Hematopoietic multipotent progenitor cell (in vitro differentiated cells): ENCODE results near the gene ST7. TPM values are rescaled to one million over a fixed set of nuclear protein-coding genes. Genes with fewer than 3 reads are reported as not detected.
"Not testable (repeated sequence)": the region's sequence is repeated elsewhere in the genome, so short reads cannot be mapped to it uniquely, and the experiment has no call there.

Experiments
- DNase-seq, 3 donors: peaks; one replicate each; pipeline ENCODE4 v3.0.0-alpha.2; 2011 to 2015; ENCODE audit warnings: low read depth in 2 of 3, low spot score in 2 of 3
- total RNA-seq: library from RNA; depleted of rRNA; stranded (reverse); fragments of >200 nt; gene quantifications from one replicate; pipeline ENCODE4 v1.2.3, GENCODE V29; 2012

Gene ST7
- total RNA-seq, 1 donor, result 21.3 TPM

GRCh38 chr7:117245703-117246102, 292.4 kb downstream of the ST7 start:
- not testable (repeated sequence) for DNase-seq

- no peak for DNase-seq
Observed at GRCh38 chr7:117247809-117248208, 294.5 kb downstream of the ST7 start.

GRCh38 chr7:117248829-117249228, 295.5 kb downstream of the ST7 start:
- DNase-seq, result no peak

- no peak for DNase-seq
Observed at GRCh38 chr7:117249696-117250095, 296.4 kb downstream of the ST7 start.

- no peak for DNase-seq
Observed at GRCh38 chr7:117250245-117250644, 296.9 kb downstream of the ST7 start.

GRCh38 chr7:117250801-117251200, 297.5 kb downstream of the ST7 start:
- no peak for DNase-seq

- DNase-seq, result no peak
Observed at GRCh38 chr7:117251687-117252086, 298.4 kb downstream of the ST7 start.

- DNase-seq, result no peak
Observed at GRCh38 chr7:117259615-117260014, 306.3 kb downstream of the ST7 start.

- no peak for DNase-seq
Observed at GRCh38 chr7:117262546-117262945, 309.2 kb downstream of the ST7 start.

- DNase-seq, result no peak
Observed at GRCh38 chr7:117264716-117265115, 311.4 kb downstream of the ST7 start.

- DNase-seq, result no peak
Observed at GRCh38 chr7:117269417-117269816, 316.1 kb downstream of the ST7 start.

- DNase-seq, result no peak
Observed at GRCh38 chr7:117269886-117270285, 316.6 kb downstream of the ST7 start.

- DNase-seq, result no peak
Observed at GRCh38 chr7:117270371-117270770, 317.1 kb downstream of the ST7 start.

GRCh38 chr7:117271566-117271965, 318.3 kb downstream of the ST7 start:
- DNase-seq, result no peak

- DNase-seq, result no peak
Observed at GRCh38 chr7:117272017-117272759, 318.9 kb downstream of the ST7 start.

GRCh38 chr7:117273325-117273724, 320.0 kb downstream of the ST7 start:
- no peak for DNase-seq

GRCh38 chr7:117273814-117274225, 320.5 kb downstream of the ST7 start:
- no peak for DNase-seq

GRCh38 chr7:117274951-117275350, 321.6 kb downstream of the ST7 start:
- DNase-seq, result no peak

GRCh38 chr7:117277576-117277975, 324.3 kb downstream of the ST7 start:
- no peak for DNase-seq

- no peak for DNase-seq
Observed at GRCh38 chr7:117278040-117278439, 324.7 kb downstream of the ST7 start.

- DNase-seq, result no peak
Observed at GRCh38 chr7:117279203-117279602, 325.9 kb downstream of the ST7 start.
